BJ (cell line): ENCODE data around the gene TMEM184A. TPM values are rescaled to one million over a fixed set of nuclear protein-coding genes. Genes with fewer than 3 reads are reported as not detected.

ENCODE experiments used
- CTCF ChIA-PET: fragments of 350-600 bp; formaldehyde crosslinking; extraction: SDS; loops from one replicate; lab custom pipeline; 2021; ENCODE audit warnings: antibody characterized with exemption, inconsistent platforms; lab: Yijun Ruan, JAX
- POLR2A ChIA-PET: fragments of 300-600 bp; sonication (Branson Sonifier 250); formaldehyde crosslinking; extraction: SDS; loops from one replicate; lab custom pipeline; 2021; ENCODE audit warnings: antibody characterized with exemption; lab: Charles Lee
- DNase-seq: peaks from one replicate; pipeline ENCODE4 v3.0.0-alpha.2; 2011; ENCODE audit warnings: low read depth
- H3K27me3 ChIP-seq: 2 replicates; pipeline ENCODE4 v1.6.0; 2011; ENCODE audit warnings: low read length; ENCODE audit not compliant: control insufficient read depth, insufficient read depth
- H3K36me3 ChIP-seq: 2 replicates; pipeline ENCODE4 v1.5.1; 2011; ENCODE audit warnings: low read length; ENCODE audit not compliant: control insufficient read depth, insufficient read depth
- H3K4me3 ChIP-seq: 2 replicates; pipeline ENCODE4 v1.5.1; 2011; ENCODE audit warnings: low read depth, mild to moderate bottlenecking, control low read depth, low read length
- polyA plus RNA-seq: library from polyadenylated mRNA; depleted of rRNA; stranded (reverse); fragments of >200 nt; gene quantifications from 2 replicates; pipeline ENCODE4 v1.2.3, GENCODE V29; 2011
- TF ChIP-seq, protein P1 (sequence below): IDR thresholded peaks from 2 replicates; pipeline ENCODE4 v1.5.1; 2011; ENCODE audit warnings: low read depth, mild to moderate bottlenecking, control low read depth, inconsistent platforms, low read length, moderate library complexity; ENCODE audit not compliant: insufficient read depth

The TMEM184A gene
- polyA plus RNA-seq, 1 experiment = 1.3 TPM

DNA sequence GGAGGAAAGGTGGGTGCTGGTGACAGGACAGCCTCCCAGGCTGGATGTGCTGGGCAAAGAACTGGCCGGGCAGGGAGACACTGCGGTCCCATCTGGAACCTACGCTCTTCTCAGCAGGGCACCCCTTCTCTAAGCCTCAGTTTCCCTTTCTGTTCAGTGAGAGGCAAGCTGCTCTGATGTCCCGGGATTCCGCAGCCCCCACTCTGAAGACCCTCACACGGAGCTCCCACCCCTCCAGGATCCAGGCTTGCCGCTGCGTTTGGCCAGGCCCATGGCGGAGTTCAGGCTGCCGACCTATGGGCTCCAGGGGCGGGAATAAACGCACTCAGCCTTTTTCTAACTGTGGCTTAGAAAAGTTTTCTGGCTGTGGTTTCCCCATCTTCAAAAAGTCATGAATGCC, 41.6 kb downstream of the TMEM184A start:
- DNase-seq = no peak
- TF ChIP-seq, protein P1, sequence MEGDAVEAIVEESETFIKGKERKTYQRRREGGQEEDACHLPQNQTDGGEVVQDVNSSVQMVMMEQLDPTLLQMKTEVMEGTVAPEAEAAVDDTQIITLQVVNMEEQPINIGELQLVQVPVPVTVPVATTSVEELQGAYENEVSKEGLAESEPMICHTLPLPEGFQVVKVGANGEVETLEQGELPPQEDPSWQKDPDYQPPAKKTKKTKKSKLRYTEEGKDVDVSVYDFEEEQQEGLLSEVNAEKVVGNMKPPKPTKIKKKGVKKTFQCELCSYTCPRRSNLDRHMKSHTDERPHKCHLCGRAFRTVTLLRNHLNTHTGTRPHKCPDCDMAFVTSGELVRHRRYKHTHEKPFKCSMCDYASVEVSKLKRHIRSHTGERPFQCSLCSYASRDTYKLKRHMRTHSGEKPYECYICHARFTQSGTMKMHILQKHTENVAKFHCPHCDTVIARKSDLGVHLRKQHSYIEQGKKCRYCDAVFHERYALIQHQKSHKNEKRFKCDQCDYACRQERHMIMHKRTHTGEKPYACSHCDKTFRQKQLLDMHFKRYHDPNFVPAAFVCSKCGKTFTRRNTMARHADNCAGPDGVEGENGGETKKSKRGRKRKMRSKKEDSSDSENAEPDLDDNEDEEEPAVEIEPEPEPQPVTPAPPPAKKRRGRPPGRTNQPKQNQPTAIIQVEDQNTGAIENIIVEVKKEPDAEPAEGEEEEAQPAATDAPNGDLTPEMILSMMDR = no peak
- ChIA-PET CTCF (no interaction called here), POLR2A (no interaction called here)
- Histone ChIP-seq H3K4me3 (no peak overlapping the region), H3K36me3 (no peaks in the 10 kb centered on the region), H3K27me3 (no peaks in the 10 kb centered on the region; the same call in 1 of the 2 replicates)

DNA sequence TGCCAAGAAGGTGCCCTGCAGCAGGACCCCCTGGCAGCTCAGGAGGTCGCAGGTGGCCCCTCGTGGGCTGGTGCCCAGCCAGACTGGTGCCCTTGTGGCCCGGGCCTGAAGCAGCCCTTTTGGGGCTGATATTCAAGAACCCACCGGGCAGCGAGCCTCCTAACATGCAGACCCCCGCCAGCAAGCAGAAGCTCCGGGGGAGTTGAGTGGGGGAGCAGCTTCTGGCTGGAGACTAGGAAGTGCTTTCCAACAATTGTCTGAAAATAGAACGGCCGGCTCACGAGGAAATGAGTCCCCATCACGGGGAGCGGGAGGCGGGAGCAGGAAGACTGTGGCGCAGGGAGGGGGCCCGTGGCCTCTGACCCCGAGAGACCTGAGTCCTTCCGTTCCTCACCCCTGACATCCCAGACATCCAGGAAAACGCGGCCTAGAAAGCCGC, 42.3 kb downstream of the TMEM184A start:
- no peak for DNase-seq
- H3K36me3 ChIP-seq = no peaks in the 10 kb centered on the region
- ChIA-PET POLR2A (no interaction called here), CTCF (no interaction called here)
- TF ChIP-seq, protein P1 = no peak
- H3K27me3 ChIP-seq = no peaks in the 10 kb centered on the region; the same call in 1 of the 2 replicates
- no peak overlapping the region for H3K4me3 ChIP-seq

DNA sequence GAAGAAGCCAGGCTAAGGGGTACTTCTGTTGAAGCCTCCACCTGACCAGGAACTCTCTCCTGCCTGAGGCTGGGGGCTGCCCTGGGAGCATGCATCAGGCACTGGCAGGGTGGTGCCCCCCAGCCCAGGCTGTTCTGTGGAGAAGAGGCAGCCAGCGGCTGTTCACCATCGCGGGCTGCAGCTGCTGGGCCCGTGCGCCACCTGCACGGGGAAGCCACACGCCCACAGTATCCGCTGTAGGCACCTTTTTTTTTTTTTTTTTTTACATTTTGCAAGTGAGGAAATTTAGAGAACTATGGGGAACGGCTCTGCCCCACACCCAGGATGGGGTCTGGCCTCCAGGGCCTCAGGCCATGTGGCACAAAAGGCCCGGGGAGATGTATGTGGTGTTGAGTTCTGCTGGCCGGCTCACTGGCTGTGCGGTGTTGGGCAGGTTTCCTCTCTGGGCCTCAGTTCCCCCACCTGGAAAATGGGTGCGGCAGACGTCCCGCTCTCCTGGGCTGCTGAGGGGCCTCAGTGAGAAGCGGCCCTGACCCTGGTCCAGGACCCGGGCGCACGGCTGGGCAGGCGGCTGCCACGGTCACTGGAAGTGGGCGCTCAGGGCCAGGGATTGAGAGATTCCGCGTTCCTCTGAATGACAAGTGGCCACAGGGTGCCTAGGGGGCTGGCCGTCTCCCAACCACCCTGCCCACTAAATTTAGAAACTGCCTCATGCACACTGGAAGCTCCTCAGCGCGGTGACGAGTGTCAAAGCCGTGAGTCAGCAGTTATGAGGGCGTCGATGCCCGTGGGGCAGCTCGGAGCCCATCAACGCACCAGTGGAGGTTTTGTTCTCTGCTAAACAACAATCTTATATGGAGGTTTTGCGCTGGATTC, 43.0 kb downstream of the TMEM184A start:
- TF ChIP-seq, protein P1 = no peak
- no peak for DNase-seq
- POLR2A ChIA-PET = no interaction called here
- Histone ChIP-seq H3K27me3 (no peaks in the 10 kb centered on the region; the same call in 1 of the 2 replicates), H3K36me3 (no peaks in the 10 kb centered on the region), H3K4me3 (no peak overlapping the region)
- CTCF ChIA-PET = no interaction called here

DNA sequence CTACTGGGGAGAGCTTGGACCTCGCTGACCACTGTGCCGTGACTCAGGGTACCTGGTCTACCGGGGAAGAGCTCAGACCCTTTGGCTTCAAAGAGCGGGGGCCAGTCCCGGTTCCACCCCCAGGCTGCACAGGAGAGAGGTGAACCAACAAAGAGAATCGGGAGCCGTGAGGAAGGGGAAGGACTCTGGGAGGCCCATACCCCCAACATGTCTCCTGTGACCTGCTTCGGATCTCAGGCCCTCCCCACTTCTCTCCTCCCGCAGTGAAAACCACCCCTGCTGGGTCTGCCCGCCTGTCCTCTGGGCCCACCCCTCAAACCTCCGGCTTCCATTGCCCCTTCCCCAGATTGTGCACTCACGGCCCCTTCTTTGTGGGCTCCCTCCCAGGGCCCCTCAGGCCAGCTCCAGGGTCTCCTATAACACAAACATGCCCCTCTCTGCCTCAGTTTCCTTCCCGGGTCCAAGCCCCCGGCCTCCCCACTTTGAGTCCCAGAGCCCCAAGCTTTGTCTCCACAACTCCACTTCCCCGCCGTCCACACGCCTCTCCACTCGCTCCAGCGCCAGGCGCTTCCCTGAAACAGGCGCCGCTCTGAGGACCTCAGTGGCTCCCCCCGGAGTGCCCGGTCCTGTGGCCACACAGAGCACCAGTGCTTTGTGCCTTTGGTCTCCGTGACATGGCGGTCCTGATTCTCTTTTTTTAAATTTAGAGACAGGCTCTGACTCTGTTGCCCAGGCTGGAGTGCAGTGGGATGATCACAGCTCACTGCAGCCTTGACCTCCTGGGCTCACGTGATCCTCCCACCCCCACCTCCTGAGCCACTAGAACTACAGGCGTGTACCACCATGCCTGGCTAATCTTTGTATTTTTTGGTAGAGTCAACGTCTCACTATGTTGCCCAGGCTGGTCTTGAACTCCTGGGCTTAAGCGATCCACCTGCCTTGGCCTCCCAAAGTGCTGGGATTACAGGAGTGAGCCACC, 44.3 kb downstream of the TMEM184A start:
- Histone ChIP-seq H3K36me3 (no peaks in the 10 kb centered on the region), H3K4me3 (no peak overlapping the region), H3K27me3 (no peaks in the 10 kb centered on the region)
- ChIA-PET CTCF (interaction anchor here (0.6 kb wide), 1 partner anchor 8 kb away, joined by 4 read pairs; no protein-coding TSS in a partner anchor), POLR2A (no interaction called here)
- TF ChIP-seq, protein P1 = no peak
- DNase-seq = no peak

DNA sequence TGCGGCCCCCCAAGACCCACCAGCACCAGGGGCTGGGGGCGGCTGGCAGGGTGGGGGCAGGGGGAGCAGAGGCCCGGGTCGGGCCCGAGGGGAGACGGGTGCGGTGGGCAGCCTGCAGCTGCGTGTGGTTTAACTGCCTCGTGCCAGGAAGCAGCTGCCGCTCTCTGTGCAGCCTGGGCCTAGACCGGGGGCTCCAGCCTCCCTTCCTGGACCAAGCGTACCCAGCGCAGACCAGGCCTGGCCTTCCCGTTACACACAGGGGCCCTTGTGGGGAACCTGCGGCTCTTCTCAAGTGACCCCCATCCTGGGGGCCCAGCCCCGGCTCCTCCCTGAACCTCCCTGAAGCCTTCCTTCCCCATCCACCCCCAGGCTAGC, 45.2 kb downstream of the TMEM184A start:
- no peak for DNase-seq
- H3K4me3 ChIP-seq = no peak overlapping the region
- TF ChIP-seq, protein P1 = no peak
- no peaks in the 10 kb centered on the region for H3K36me3 ChIP-seq
- CTCF ChIA-PET = no interaction called here
- no peaks in the 10 kb centered on the region for H3K27me3 ChIP-seq
- POLR2A ChIA-PET = no interaction called here
